HepG2 (cell line): ENCODE results near the gene RPL36.

ENCODE experiments used
- CCDC6 ChIP-seq: sonication (generic); formaldehyde crosslinking; IDR thresholded peaks from 2 replicates; pipeline ENCODE4 v1.8.1; 2022; ENCODE audit warnings: mild to moderate bottlenecking, missing genetic modification reagents, moderate library complexity
- EZH2 ChIP-seq: conservative IDR thresholded peaks from 2 replicates; pipeline ENCODE4 v1.6.1; 2012; ENCODE audit warnings: mild to moderate bottlenecking, low read depth, low read length, moderate library complexity
- HCFC1 ChIP-seq: fragments of 150-350 bp; IDR thresholded peaks from 2 replicates; pipeline ENCODE4 v1.6.1; 2014; ENCODE audit warnings: low read depth, low read length
- PLSCR1 ChIP-seq: sonication (generic); formaldehyde crosslinking; IDR thresholded peaks from 2 replicates; pipeline ENCODE4 v1.5.0; 2020; ENCODE audit warnings: missing genetic modification reagents, mild to moderate bottlenecking, borderline replicate concordance
- ZBTB10 ChIP-seq: sonication (generic); formaldehyde crosslinking; IDR thresholded peaks from 2 replicates; pipeline ENCODE4 v1.4.0; 2020; ENCODE audit warnings: missing genetic modification reagents, borderline replicate concordance
- ZBTB7B ChIP-seq: sonication (generic); formaldehyde crosslinking; IDR thresholded peaks from 2 replicates; pipeline ENCODE4 v1.4.0; 2020; ENCODE audit warnings: missing genetic modification reagents
- ZNF619 ChIP-seq: sonication (generic); formaldehyde crosslinking; IDR thresholded peaks from 2 replicates; pipeline ENCODE4 v1.4.0; 2020; ENCODE audit warnings: mild to moderate bottlenecking, missing genetic modification reagents
- ZNF672 ChIP-seq: sonication (generic); formaldehyde crosslinking; IDR thresholded peaks from 2 replicates; pipeline ENCODE4 v1.8.1; 2022; ENCODE audit warnings: missing genetic modification reagents
- ZSCAN20 ChIP-seq: sonication (generic); formaldehyde crosslinking; IDR thresholded peaks from 2 replicates; pipeline ENCODE4 v1.4.0; 2020; ENCODE audit warnings: missing genetic modification reagents, mild to moderate bottlenecking, borderline replicate concordance

DNA sequence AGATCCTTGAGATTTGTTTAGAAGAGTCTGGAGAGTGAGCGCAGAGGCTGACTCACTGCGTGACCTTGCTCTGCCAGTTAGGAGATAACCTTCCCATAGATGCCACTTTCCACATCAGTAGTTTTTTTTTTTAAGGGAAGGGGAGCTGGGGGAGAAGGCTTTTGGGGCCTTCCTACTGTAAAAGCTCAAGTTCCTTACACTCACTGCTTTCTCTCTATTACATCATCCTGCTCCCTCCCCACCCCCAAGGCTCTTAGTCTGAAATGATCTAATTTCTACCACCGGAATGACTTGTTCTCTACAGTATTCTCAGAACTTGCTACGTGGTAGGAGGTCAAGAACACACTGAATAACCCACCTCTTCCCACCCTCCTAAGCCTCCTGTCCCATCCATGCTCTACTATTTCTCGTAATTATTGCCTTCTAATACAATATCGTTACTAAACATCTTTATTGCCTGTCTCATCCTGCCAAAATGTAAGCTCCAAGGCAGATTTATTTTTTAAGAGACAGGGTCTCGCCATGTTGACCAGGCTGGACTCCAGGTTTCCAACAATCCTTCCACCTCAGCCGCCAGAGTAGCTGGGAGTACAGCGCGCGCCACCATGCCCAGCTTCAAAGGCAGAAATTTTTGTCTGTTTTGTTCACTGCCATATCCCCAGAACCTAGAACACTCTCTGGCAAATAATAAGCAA lies 28.6 kb downstream of the RPL36 start:
- TF ChIP-seq ZNF672 (CRISPR knock-in tag), result no peak
- TF ChIP-seq ZBTB7B, result no peak
- TF ChIP-seq ZBTB10, result no peak
- no peak for TF ChIP-seq ZSCAN20 (CRISPR knock-in tag)
- no peak for TF ChIP-seq EZH2
- no peak for TF ChIP-seq PLSCR1 (CRISPR knock-in tag)
- TF ChIP-seq CCDC6 (CRISPR knock-in tag), result 0 out of 2 replicates have a peak, but pooled peaks have one; percentile 26
- no peak for TF ChIP-seq ZNF619
- no peak for TF ChIP-seq HCFC1
